Erythroblast (primary cell): ENCODE results near the gene RNF34.

Experiments
- DNase-seq, 2 experiments: peaks; one replicate each; lab custom pipeline; 2025; lab: John Stamatoyannopoulos, UW
- GATA1 ChIP-seq: IDR thresholded peaks from 2 replicates; pipeline ENCODE4 v1.6.1; 2011; ENCODE audit warnings: low read depth, mild to moderate bottlenecking, control low read depth, low read length, moderate library complexity
- POLR2A ChIP-seq: IDR thresholded peaks from 2 replicates; pipeline ENCODE4 v1.6.1; 2011; ENCODE audit warnings: mild to moderate bottlenecking, low read length

The RNF34 gene

DNA sequence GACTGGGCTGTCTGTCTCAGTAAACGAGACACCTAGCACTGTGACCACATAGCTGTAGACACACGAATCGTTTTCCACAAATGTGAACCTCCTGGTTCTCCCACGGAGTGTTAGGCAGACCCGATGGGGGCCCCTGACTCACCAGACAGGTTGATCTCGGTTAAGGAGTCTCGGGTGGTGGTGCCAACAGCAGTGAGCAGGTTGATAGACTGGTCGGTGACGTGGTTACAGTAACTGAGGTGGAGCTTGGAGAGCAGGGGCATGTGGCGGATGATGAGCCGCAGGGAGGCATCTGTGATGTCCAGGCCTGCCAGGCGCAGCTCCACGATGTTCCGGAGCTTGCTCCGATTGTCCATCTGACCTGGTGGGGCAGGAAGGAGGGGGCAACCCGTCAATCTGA lies 39.8 kb downstream of the RNF34 start:
- TF ChIP-seq POLR2A (no peak), GATA1 (no peak)

DNA sequence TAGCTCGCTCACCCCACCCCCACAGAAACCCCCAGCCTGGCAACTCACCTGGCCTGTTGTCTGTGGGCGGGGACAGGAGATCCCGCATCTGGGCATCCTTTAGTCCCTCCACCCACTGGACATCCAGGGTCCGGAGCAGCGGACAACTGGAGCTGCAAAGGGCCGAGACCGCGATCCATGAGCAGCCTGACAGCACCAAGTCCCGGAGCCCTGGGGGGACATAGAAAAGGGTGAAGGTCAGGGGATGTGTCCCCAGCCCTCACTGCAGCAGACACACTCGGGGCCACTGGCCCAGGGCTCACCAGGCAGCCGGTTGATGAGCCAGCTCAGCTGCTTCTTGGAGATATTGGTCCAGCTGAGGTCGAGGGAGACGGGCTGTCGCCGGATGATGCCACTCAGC lies 40.9 kb downstream of the RNF34 start:
- DNase-seq, result no peak
- TF ChIP-seq GATA1 (no peak), POLR2A (no peak)

More for the DNA sequence above, 39.8 kb downstream of the RNF34 start:
- DNase-seq, result no peak

DNA sequence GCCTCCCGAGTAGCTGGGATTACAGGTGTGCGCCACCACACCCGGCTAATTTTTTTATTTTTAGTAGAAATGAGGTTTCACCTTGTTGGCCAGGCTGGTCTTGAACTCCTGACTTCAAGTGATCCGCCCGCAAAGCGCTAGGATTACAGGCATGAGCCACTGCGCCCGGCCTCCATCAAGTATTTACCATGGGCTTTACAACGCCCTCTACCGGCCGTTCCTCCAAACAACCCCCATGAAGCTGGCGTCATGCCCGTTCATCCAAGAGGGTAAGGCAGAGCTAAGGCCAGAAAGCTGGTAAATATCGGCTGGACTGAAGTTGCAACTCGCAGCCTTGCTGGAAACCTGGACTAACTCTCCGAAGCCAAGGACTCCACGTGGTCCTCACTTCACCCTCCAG lies 41.6 kb downstream of the RNF34 start:
- peak; percentile 37 to 41 for DNase-seq

DNA sequence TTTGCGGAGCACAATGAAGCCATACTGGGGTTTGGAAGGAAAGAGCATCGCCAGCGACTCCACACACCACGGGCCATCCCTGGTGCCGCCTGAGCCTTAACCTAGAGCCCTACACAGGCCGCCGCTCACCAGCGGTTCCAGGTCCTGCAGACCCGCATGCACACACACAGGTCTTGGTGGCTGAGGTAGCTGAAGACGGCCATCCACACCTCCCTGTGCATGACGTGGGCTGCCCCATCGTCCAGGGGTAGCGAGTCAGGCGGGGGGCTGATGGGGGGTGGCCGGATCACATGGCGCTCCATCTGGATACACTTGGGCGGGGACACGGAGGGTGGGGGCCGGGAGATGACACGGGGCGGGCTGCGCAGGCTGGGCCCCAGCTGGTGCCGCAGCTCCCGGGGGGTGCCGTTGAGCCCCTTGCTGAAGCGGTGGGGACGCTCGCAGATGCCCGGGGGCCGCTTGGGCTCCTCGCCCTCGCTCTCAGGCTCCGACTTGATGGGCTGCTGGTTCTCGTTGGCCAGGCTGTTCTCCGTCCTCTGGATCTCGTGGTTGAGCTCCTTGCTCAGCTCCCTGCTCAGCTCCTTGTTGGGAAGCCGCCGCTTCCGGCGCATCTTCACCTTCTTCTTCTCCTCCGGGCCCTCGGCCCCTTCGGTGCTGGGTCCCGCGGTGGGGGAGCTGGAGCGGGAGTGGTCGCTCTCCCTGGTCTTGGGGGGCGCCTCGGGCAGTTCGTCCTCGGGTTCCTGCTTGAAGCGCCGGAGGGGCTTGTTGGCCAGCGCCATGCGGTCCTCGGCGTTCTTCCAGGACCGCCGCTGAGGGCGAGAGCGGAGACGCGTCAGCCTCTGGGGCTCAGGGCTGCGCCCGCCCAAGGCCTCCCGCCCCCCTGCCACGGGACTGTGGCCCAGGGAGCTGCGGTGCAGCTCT lies 42.4 kb downstream of the RNF34 start:
- no peak for DNase-seq

More for the DNA sequence above, 41.6 kb downstream of the RNF34 start:
- TF ChIP-seq GATA1 (no peak), POLR2A (no peak)

DNA sequence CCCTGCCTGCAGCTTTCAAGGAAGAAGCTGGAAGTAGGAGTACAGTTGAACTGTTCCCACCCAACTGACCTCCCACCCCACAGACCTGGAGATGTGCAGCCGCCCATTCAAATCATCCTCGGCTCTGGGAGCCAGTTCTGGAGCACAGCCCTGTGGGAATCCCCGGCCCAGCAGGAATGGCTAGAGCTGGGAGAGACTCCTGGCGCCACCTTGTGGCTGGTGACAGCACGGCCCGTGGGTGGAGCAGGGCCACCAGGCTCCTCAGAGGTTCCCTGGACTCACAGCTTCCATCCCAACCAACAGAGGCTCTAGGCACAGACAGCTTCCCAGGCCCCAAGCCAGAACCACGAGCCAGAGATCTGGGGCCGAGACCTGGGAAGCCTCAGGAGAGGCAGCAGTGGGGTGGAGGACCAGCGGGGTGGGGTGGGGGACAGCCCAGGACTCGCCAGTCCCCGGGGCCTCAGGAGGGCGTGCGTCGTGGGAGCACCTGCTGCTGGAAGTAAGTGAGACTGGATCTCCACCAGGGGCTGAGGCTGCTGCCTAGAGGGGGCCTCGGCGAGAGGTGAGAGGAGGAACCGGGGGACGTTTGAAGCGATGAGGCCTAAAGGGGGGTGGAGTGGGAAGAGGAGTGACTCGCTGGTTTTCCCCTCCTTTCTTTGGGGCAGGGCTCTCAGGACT lies 43.4 kb downstream of the RNF34 start:
- peak; percentile 50 to 78 for DNase-seq
- TF ChIP-seq POLR2A (no peak), GATA1 (no peak)

More for the DNA sequence above, 42.4 kb downstream of the RNF34 start:
- TF ChIP-seq GATA1 (no peak), POLR2A (no peak)

DNA sequence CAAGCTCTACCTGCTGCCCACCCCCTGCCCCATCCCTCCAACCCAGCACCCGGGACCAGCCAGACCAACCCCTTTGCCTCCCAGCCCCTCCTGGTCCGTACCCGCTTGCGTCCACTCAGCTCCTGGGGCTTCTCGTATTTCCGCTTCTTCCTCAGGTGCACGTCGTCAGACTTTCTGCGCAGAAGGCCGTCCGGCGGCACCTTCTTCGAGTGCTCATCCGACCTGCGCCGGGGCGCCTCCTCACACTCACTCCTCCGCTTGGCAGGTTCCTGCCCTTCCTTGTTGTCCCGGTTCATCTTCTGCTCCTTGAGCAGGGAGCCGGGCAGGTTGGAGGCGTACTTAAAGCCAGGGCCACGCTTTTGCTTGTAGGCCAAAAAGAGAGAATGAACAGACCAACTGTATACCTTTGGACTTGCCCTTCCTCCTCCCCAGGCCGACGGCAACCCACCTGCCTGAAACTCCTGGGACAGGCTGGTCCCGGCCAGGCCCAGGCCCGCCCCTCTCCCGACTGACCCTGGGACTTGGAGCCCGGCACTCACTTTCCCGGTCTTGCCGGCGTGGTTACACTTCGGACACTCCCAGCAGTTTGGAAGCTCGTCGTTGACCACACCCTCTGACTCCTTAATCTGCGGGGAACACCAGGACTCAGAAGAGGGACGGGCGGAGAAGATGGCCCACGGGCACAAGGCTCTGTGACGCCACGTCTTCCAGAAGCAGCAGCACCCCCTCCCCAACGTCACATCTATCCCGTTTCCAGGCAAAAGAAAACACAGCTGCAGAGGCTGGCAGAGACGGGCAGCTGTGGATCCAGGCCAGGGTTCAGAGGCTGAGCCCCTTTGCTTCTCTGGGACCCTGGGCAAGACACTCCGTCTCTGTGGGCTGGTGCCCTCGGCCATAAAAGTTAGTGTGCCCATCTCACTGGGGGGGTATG lies 44.3 kb downstream of the RNF34 start:
- TF ChIP-seq POLR2A, result no peak
- TF ChIP-seq GATA1, result no peak
- no peak for DNase-seq

DNA sequence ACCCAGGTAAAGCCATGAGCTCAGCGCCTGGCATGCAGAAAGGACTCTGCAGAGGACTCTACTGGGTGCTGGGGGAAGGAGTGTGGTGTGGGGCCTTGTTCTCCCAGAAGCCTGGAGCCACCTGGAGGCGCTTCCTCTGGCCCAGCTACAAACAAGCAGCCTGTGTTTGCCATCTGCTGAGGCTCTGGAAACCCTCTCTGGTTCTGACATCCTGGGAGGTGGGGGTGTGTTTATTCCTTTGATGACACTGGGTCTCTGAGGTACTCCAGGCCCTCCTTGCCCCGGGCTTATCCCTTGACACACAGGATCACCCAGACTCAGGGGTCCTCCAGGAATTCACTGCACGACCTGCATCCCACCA lies 44.9 kb downstream of the RNF34 start:
- TF ChIP-seq POLR2A, result no peak
- no peak for TF ChIP-seq GATA1
- DNase-seq, result peak in 1 of 2 experiments; percentile 11

DNA sequence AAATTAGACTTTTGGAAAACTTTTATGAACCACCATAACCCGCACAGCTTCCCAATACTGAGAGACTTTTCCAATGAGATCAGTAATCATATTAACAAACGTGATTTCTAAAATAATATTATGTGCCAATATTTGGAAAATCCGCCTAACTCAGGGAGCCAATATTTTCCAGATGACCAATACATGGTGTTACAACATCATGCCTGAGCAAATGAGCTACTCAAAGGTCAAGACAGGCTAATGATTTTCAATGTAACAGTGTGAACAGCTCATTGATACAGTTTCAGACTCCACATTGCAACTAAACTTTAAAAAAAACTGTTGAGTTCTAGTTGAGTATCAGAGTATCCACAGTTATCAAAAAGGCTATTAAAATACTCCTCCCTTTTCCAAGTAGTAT lies 46.8 kb downstream of the RNF34 start:
- no peak for TF ChIP-seq GATA1

DNA sequence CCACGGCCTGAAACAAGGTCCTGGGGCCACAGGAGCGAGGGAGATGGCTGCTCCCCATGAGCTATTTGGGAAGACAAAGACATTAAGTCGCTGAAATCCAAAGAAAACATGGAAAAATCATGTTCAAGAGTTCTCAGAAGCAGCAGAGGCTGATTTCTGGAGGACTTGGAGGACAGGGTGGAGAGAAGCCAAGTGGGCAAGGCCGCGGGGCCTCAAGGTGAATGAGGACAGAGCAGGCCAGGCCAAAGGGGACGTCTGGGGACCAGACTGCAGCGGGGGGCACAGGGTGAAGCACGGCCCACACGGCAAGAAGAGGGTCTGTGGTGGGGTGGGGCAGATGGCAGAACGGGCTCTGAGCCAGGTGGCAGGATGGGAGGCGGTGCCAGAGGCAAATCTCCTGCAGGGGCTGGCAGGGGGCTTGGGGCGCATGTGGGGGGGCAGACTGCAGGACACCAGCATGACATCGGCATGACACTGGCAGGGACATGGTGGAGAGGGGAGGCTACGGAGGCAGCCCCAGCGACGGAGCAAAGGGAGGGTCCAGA lies 48.9 kb downstream of the RNF34 start:
- TF ChIP-seq GATA1 (no peak), POLR2A (no peak)
- DNase-seq, result no peak

More for the DNA sequence above, 46.8 kb downstream of the RNF34 start:
- no peak for DNase-seq

DNA sequence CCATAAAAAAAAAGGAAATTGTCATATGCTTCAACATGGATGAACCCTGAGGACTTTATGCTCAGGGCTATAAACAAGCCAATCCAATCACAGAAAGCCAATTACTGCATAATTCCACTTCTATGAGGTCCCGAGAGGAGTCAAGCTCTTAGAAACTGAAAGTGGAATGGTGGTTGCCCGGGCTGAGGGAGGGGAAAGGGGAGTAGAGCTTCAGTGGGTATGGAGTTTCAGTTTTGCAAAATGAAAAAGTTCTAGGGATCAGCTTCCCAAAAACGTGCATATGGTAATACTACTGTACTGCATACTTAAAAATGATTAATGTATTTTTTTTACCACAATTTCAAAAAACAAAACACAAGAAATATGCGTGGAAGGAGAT lies 52.0 kb downstream of the RNF34 start:
- TF ChIP-seq GATA1 (no peak), POLR2A (no peak)
- DNase-seq, result no peak

DNA sequence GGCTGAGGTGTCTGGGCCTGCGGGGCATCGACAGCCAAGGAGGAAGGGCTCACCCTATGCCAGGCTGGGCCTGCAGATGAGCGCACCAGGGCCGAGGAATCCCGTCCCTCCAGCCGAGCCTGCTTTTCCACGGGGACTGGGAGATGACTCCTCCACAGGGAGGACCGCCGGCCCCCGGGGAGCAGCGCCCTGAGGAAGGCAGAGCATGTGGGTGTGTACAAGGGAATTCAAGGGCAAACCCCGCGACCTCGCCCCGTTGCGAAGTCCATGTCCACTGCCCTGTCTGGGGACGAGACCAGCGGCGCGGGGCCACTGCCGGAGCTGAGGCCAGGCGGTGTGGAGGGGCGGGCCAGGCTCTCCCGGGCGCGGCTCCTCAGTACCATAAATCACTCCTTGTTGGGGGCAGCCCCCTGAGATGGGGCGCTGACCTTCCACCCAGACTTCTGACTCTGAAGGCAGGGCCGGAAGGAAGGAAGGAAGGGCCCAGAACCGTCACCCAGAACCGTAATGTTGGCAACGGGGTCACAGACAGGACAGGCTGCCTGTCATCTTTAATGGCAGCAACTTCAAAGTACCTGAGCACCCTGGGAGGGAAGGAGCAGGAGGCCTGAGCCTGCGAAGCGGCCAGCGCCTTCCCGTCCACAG lies 52.5 kb downstream of the RNF34 start:
- TF ChIP-seq POLR2A, result no peak
- no peak for TF ChIP-seq GATA1
- DNase-seq, result no peak

DNA sequence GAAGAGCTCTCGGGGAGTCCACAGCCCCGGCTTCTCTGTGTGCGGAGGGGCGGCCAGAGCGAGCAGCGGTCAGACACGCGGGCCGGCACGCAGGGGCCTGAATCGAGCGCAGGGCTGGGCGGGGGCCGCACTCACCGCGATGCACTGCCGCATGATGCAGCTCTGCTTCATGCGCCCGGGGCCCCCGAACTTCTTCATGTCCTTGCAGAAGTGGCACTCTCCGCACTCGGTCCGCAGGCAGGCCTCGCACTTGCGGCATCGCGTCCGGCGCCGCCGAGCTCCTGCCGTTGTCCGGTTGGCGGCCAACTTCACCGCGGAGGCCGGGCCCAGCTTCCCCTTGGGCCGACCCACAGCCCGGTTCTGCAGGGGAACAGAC lies 53.1 kb downstream of the RNF34 start:
- DNase-seq, result no peak
- TF ChIP-seq POLR2A, result no peak
- TF ChIP-seq GATA1, result no peak

DNA sequence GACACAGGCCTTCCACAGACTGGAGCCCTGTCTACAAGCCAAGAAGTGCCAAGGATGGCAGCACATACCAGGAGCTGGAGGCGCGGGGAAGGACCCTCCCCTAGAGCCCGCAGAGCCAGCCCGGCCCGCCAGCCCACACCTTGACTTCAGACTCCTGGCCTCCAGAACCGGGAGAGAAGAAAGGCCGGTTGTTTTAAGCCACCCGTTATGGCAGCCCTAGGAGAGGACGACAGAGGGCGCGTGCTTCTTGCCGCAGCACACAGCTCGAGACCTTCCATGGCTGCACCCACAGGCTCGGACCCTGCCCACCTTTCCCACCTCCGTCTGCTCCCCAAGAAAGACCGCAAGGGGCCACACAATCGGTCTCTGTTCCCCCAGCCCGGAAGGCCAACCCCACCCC lies 53.7 kb downstream of the RNF34 start:
- TF ChIP-seq POLR2A, result no peak
- TF ChIP-seq GATA1, result no peak
- no peak for DNase-seq
